Activated CD8-positive, alpha-beta T cell treated with anti-CD3 and anti-CD28 coated beads for 36 hours (primary cell): ENCODE data around the gene CCDC182. TPM values are rescaled to one million over a fixed set of nuclear protein-coding genes. Genes with fewer than 3 reads are reported as not detected.

Experiments
- ATAC-seq: fragments of 200-7000 bp; cut with Tn5 transposase; one replicate; pipeline ENCODE4 v1.10.0; 2021; ENCODE audit warnings: mild to moderate bottlenecking, moderate library complexity
- CTCF ChIA-PET: fragments of 350-600 bp; sonication (Branson Sonifier 250); formaldehyde crosslinking; loops from one replicate; lab custom pipeline; 2021; ENCODE audit warnings: antibody characterized with exemption; lab: Charles Lee
- POLR2A ChIA-PET: fragments of 350-600 bp; sonication (Branson Sonifier 250); formaldehyde crosslinking; loops from one replicate; lab custom pipeline; 2021; ENCODE audit warnings: antibody characterized with exemption; lab: Charles Lee
- DNase-seq: peaks from one replicate; pipeline ENCODE4 v3.0.0-alpha.2; 2020
- H3K27ac Mint-ChIP-seq: one replicate; pipeline ENCODE4 v1.8.0; 2021; ENCODE audit warnings: mild to moderate bottlenecking, mixed read lengths
- H3K27me3 Mint-ChIP-seq: one replicate; pipeline ENCODE4 v1.8.0; 2021; ENCODE audit warnings: mixed read lengths
- H3K36me3 Mint-ChIP-seq: one replicate; pipeline ENCODE4 v1.8.0; 2021; ENCODE audit warnings: low read depth, mixed read lengths
- H3K4me1 Mint-ChIP-seq: one replicate; pipeline ENCODE4 v1.8.0; 2021; ENCODE audit warnings: low read depth, mixed read lengths
- H3K4me3 Mint-ChIP-seq: one replicate; pipeline ENCODE4 v1.8.0; 2021; ENCODE audit warnings: mild to moderate bottlenecking, moderate library complexity, mixed read lengths
- H3K9me3 Mint-ChIP-seq: one replicate; pipeline ENCODE4 v1.8.0; 2021; ENCODE audit warnings: mixed read lengths
- CTCF ChIP-seq: fragments of 200-600 bp; IDR thresholded peaks from one replicate; pipeline ENCODE4 v1.8.0; 2022; ENCODE audit warnings: antibody characterized with exemption, mild to moderate bottlenecking
- intact Hi-C: fragments of 100-400 bp; cut with micrococcal nuclease; formaldehyde crosslinking; loops from one replicate; pipeline ENCODE4 v1.10.0; 2022
- total RNA-seq, 2 experiments: library from RNA; stranded (reverse); gene quantifications; one replicate each; pipeline ENCODE4 v1.2.3, GENCODE V29; 2021

CCDC182 gene
- total RNA-seq, 2 experiments from 2014 or later: not detected

- ChIA-PET CTCF (no interaction called here), POLR2A (no interaction called here)
- Mint-ChIP-seq H3K27me3 (no peaks in the 10 kb centered on the region), H3K4me3 (no peak overlapping the region), H3K36me3 (no peaks in the 10 kb centered on the region), H3K27ac (no peak overlapping the region), H3K9me3 (no peaks in the 10 kb centered on the region), H3K4me1 (peaks cover 7% of the 10 kb centered on the region)
- DNase-seq (no peak), ATAC-seq (no peak)
- intact Hi-C loops: no loop called here
- TF ChIP-seq CTCF: no peak
Measured at GRCh38 chr17:57703273-57703672, 41.8 kb downstream of the CCDC182 start.

- POLR2A ChIA-PET: no interaction called here
- no peak overlapping the region for H3K27ac Mint-ChIP-seq
- intact Hi-C loops: no loop called here
- H3K4me1 Mint-ChIP-seq: peaks cover 3% of the 10 kb centered on the region
- CTCF ChIA-PET: interaction anchor here (1.2 kb wide), 1 partner anchor 12 kb away, joined by 3 read pairs; no protein-coding TSS in a partner anchor
- no peaks in the 10 kb centered on the region for H3K27me3 Mint-ChIP-seq
- H3K36me3 Mint-ChIP-seq: no peaks in the 10 kb centered on the region
- H3K4me3 Mint-ChIP-seq: no peak overlapping the region
- ATAC-seq (no peak), DNase-seq (no peak)
- no peak for TF ChIP-seq CTCF
- no peaks in the 10 kb centered on the region for H3K9me3 Mint-ChIP-seq
Measured at GRCh38 chr17:57701124-57701523, 44.0 kb downstream of the CCDC182 start.

DNA sequence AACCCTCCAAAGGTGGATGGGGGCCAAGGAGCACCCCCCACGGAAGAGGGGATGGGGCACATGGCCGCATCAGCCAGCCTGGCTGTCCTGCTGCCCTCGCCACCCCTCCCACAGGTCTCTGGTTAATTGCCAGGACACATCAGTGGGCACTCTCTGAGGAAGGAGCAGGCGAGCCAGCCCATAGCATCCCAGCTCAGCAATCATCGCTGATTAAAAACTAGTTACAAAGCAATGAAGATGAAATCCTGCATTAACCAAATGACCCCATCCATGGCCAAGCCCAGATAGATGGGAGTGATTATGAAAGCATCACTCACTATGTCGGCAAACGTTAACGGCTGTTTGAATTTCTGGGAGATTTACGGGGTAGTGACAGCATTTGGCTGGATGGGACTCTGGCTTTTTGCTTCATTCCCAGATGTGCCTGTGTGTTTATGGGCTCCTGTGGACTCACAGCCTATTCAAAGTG lies 45.3 kb downstream of the CCDC182 start:
- intact Hi-C loops: no loop called here
- H3K4me1 Mint-ChIP-seq: peaks cover 2% of the 10 kb centered on the region
- CTCF ChIA-PET: no interaction called here
- no peak overlapping the region for H3K4me3 Mint-ChIP-seq
- H3K9me3 Mint-ChIP-seq: peaks cover 5% of the 10 kb centered on the region
- no peaks in the 10 kb centered on the region for H3K36me3 Mint-ChIP-seq
- ATAC-seq (no peak), DNase-seq (no peak)
- no peak for TF ChIP-seq CTCF
- no peaks in the 10 kb centered on the region for H3K27me3 Mint-ChIP-seq
- H3K27ac Mint-ChIP-seq: no peak overlapping the region
- POLR2A ChIA-PET: no interaction called here

GRCh38 chr17:57697891-57698711 lies 47.0 kb downstream of the CCDC182 start:
- Mint-ChIP-seq H3K4me1 (peaks cover 6% of the 10 kb centered on the region), H3K27me3 (no peaks in the 10 kb centered on the region), H3K27ac (no peak overlapping the region), H3K4me3 (no peak overlapping the region), H3K36me3 (peaks cover 4% of the 10 kb centered on the region), H3K9me3 (peaks cover 9% of the 10 kb centered on the region)
- intact Hi-C loops: no loop called here
- no peak for TF ChIP-seq CTCF
- ATAC-seq (peak; percentile 69), DNase-seq (peak; percentile 54)
- CTCF ChIA-PET: no interaction called here
- POLR2A ChIA-PET: no interaction called here

DNA sequence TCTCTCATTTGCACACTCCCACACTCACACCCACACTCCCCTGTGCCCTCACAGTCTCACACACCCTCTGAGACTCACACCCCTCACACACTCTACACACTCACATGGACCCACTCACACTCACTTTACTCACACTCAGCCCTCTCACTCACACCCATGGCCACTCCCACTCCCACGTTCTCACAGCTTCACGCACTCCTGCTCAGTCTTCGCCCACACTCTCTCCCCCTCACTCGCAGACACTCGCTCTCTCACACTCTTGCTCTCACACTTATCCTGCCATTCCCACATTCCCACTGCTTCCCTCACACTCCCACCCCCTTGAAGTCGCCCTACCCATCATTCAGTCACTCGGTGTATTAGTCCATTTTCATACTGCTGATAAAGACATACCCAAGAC lies 47.9 kb downstream of the CCDC182 start:
- Mint-ChIP-seq H3K4me3 (no peak overlapping the region), H3K9me3 (peaks cover 13% of the 10 kb centered on the region), H3K27ac (no peak overlapping the region), H3K27me3 (no peaks in the 10 kb centered on the region), H3K4me1 (peaks cover 13% of the 10 kb centered on the region), H3K36me3 (peaks cover 7% of the 10 kb centered on the region)
- intact Hi-C loops: no loop called here
- ChIA-PET POLR2A (no interaction called here), CTCF (interaction anchor here (0.5 to 1.3 kb wide), 2 partner anchors 46 to 86 kb away, joined by 3 read pairs; no protein-coding TSS in a partner anchor)
- ATAC-seq (no peak), DNase-seq (no peak)
- no peak for TF ChIP-seq CTCF
